GM10266 (cell line): Measurements from ENCODE around the gene EHMT1.

Experiments
- DNase-seq: peaks from one replicate; pipeline ENCODE4 v3.0.0; 2012; ENCODE audit errors: extremely low spot score
- CTCF ChIP-seq: IDR thresholded peaks from 2 replicates; pipeline ENCODE4 v1.5.1; 2012; ENCODE audit warnings: mild to moderate bottlenecking, low read depth; ENCODE audit not compliant: control insufficient read depth, insufficient read depth; ENCODE audit errors: missing control alignments

Gene EHMT1

GRCh38 chr9:137739371-137740309 is 120.8 kb downstream of the EHMT1 start:
- no peak for TF ChIP-seq CTCF
- DNase-seq = no peak

GRCh38 chr9:137740312-137740711 is 121.5 kb downstream of the EHMT1 start:
- TF ChIP-seq CTCF = no peak
- DNase-seq = no peak

GRCh38 chr9:137741330-137741729 is 122.5 kb downstream of the EHMT1 start:
- no peak for DNase-seq

GRCh38 chr9:137742698-137743097 is 123.9 kb downstream of the EHMT1 start:
- no peak for TF ChIP-seq CTCF
- DNase-seq = no peak

More at GRCh38 chr9:137741330-137741729, 122.5 kb downstream of the EHMT1 start:
- TF ChIP-seq CTCF = no peak

GRCh38 chr9:137743695-137744094 is 124.9 kb downstream of the EHMT1 start:
- TF ChIP-seq CTCF = no peak
- no peak for DNase-seq

GRCh38 chr9:137744632-137745183 is 125.9 kb downstream of the EHMT1 start:
- TF ChIP-seq CTCF = no peak
- DNase-seq = no peak

GRCh38 chr9:137745541-137745991 is 126.8 kb downstream of the EHMT1 start:
- no peak for TF ChIP-seq CTCF
- DNase-seq = peak; percentile 62
